Measurements from ENCODE around the gene REPS2.

- TF ChIP-seq CTCF (IDR thresholded peaks at IDR 0.05) = no peak
- no peak for TF ChIP-seq POLR2A (IDR thresholded peaks at IDR 0.05)
Observed at GRCh38 chrX:17014216-17014615, 67.8 kb downstream of the REPS2 start.
